GM06990 (cell line): ENCODE results near the gene RRP1.

Source experiments
- DNase-seq: peaks from one replicate; pipeline ENCODE4 v3.0.0-alpha.2; 2011; ENCODE audit not compliant: insufficient read length; ENCODE audit errors: extremely low read depth
- H3K27me3 ChIP-seq: replicated peaks from 2 replicates; pipeline ENCODE4 v1.6.0; 2011; ENCODE audit warnings: low read length; ENCODE audit not compliant: control insufficient read depth, insufficient read depth
- H3K36me3 ChIP-seq: 2 replicates; pipeline ENCODE4 v1.5.1; 2011; ENCODE audit warnings: low read length; ENCODE audit not compliant: control insufficient read depth, insufficient read depth
- H3K4me3 ChIP-seq: replicated peaks from 2 replicates; pipeline ENCODE4 v1.5.1; 2011; ENCODE audit warnings: low read depth, mild to moderate bottlenecking, control low read depth, low read length
- TF ChIP-seq, protein P1 (sequence below): IDR thresholded peaks from 2 replicates; pipeline ENCODE4 v1.5.1; 2011; ENCODE audit warnings: low read length, control low read depth, mild to moderate bottlenecking, inconsistent platforms; ENCODE audit not compliant: insufficient read depth, poor library complexity, severe bottlenecking

Gene RRP1

DNA sequence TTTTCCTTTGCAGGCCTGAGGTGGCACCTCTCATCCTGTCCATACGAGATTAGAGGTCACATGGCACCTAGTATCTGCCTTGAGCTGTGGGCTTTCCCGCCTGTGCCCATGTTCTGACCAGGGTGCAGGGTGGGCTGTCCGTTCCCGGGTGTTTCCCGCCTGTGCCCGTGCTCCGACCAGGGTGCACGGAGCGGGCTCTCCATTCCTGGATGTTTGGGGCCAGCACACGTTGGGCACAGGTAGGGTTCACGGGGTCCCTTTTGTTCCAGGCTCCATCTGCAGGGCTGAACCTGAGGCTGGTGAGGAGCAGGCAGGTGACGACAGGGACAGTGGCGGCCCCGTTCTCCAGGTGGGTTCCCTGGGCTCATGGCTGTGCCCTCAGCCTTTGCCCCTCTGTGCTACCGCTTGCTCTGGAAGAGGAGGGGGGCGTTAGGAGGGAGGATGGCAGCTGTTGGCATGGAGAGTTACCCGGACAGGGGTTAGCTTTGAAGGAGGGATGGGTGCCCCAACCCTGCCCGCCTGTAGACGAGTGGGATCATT lies 10.0 kb downstream of the RRP1 start:
- Histone ChIP-seq H3K27me3 (no peaks in the 10 kb centered on the region), H3K4me3 (no peak overlapping the region), H3K36me3 (peaks cover 63% of the 10 kb centered on the region)
- TF ChIP-seq, protein P1, sequence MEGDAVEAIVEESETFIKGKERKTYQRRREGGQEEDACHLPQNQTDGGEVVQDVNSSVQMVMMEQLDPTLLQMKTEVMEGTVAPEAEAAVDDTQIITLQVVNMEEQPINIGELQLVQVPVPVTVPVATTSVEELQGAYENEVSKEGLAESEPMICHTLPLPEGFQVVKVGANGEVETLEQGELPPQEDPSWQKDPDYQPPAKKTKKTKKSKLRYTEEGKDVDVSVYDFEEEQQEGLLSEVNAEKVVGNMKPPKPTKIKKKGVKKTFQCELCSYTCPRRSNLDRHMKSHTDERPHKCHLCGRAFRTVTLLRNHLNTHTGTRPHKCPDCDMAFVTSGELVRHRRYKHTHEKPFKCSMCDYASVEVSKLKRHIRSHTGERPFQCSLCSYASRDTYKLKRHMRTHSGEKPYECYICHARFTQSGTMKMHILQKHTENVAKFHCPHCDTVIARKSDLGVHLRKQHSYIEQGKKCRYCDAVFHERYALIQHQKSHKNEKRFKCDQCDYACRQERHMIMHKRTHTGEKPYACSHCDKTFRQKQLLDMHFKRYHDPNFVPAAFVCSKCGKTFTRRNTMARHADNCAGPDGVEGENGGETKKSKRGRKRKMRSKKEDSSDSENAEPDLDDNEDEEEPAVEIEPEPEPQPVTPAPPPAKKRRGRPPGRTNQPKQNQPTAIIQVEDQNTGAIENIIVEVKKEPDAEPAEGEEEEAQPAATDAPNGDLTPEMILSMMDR: no peak
- DNase-seq: no peak

DNA sequence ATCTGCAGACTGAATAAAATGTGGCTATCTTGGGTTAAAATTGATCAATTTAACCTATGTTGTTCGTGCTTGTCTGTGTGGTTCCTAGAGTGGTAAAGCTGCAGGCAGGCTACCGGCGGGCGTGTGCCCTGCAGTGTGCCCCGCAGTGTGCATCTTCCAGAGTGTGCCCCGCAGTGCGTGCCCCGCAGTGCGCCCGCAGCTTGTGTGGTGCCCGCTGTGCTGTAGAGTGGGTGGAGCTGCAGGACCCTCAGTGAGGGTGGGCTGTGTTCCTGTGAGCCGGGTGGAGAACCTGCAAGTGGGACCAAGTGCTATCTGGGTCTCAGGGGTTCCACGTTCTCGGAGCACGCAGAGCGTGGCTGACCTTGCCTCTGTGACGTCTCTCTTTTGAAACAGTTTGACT lies 10.7 kb downstream of the RRP1 start:
- H3K36me3 ChIP-seq: peaks cover 65% of the 10 kb centered on the region
- no peaks in the 10 kb centered on the region for H3K27me3 ChIP-seq
- TF ChIP-seq, protein P1: no peak
- DNase-seq: no peak
- H3K4me3 ChIP-seq: no peak overlapping the region

DNA sequence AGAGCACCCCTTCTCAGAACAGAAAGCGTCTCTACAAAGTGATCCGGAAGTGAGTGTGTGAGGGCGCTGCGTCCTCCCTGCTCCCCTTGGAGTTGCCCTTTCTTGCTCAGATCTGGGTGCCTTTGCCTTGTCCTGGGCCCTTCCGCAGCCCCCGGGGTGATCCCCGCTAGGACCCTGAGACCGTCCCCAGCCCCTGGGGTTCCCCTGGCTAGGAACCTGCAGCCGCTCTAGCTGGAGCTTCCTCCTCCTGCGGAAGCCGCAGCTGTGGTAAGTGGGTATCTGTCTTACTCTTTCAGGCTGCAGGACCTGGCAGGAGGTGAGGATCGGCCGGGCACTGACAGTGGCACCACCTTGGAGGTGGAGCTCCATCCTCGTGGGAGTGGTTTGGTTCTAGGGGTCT lies 11.2 kb downstream of the RRP1 start:
- DNase-seq: no peak
- no peaks in the 10 kb centered on the region for H3K27me3 ChIP-seq
- TF ChIP-seq, protein P1: no peak
- H3K36me3 ChIP-seq: peaks cover 65% of the 10 kb centered on the region
- no peak overlapping the region for H3K4me3 ChIP-seq

DNA sequence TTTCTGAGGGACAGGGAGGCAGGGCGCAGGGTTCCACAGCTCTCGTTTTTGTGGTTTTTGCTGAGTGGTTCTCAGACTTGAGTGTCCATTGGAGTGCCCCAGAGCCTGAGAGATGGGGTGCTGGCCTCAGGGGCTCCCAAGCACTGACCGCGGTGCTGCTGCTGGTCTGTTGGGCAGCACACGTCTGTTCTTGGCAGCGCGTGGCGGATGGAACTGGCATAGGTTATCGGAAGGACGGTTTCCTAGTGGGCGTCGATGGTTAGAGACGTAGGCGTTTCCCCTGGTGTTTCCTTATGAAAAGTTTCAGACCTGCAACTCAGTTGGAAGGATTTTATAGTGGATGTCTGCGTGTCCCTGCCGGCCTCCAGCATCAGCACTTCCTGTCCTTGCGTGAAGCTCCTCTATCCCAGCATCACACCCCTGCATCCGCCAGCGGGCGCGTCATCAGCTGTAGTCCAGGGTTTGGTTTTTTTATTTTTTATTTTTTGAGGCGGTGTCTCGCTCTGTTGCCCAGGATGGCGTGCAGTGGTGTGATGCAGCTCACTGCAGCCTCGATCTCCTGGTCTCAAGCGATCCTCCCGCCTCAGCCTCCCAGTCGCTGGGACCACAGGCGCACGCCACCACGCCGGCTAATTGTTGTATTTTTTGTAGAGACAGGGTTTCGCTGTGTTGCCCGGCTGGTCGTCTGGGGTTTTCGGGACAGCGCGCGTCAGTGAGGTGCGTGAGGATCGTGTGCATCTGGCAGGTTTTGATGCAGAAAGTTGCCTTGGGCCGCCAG lies 11.8 kb downstream of the RRP1 start:
- TF ChIP-seq, protein P1: no peak
- H3K4me3 ChIP-seq: no peak overlapping the region
- no peaks in the 10 kb centered on the region for H3K27me3 ChIP-seq
- no peak for DNase-seq
- peaks cover 63% of the 10 kb centered on the region for H3K36me3 ChIP-seq

DNA sequence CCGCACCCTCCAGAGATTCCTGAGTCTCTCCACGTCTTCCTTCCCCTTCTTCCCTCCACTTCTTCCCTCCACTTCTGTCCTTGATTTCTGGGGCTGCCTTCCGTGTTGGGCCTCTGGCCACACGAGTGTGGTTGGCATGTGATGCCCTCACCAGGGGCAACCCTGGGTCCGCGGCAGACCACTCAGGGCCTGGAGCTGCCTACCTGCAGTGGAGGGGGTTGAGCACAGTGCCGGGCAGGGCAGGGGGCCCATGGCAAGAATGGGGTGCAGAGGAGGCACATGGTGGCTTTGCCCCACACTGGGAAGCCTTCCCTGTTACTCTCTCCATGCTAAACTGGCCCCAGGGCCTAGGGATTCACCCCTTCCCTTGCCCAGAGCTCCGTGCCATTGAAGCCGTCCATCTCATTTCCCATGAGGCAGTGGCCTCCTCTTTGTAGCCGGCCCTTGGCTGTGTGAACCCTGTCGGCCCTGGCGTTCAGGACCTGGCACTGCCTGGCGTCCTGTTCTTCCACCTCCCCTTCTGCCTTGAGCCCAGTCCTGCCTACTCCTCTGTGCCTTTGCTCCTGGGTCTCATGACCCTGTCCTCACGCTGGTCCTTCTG lies 13.4 kb downstream of the RRP1 start:
- no peaks in the 10 kb centered on the region for H3K27me3 ChIP-seq
- H3K36me3 ChIP-seq: peaks cover 50% of the 10 kb centered on the region
- TF ChIP-seq, protein P1: no peak
- DNase-seq: no peak
- no peak overlapping the region for H3K4me3 ChIP-seq
